GM18507 (cell line): ENCODE data around the gene ARL9.

ENCODE experiments used
- DNase-seq: peaks from one replicate; pipeline ENCODE4 v3.0.0; 2011; ENCODE audit warnings: low read depth; ENCODE audit not compliant: insufficient read length; ENCODE audit errors: extremely low spot score
- FAIRE-seq: peaks from 2 replicates; lab custom pipeline; 2011; peaks lifted over from hg19 to GRCh38; lab: Jason Lieb, UNC

ARL9 gene, protein sequence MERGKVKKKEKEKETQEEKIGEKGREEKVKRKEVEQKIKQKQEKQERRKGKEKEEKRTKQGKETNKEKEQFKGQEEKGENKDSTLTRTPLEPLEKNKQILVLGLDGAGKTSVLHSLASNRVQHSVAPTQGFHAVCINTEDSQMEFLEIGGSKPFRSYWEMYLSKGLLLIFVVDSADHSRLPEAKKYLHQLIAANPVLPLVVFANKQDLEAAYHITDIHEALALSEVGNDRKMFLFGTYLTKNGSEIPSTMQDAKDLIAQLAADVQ

DNA sequence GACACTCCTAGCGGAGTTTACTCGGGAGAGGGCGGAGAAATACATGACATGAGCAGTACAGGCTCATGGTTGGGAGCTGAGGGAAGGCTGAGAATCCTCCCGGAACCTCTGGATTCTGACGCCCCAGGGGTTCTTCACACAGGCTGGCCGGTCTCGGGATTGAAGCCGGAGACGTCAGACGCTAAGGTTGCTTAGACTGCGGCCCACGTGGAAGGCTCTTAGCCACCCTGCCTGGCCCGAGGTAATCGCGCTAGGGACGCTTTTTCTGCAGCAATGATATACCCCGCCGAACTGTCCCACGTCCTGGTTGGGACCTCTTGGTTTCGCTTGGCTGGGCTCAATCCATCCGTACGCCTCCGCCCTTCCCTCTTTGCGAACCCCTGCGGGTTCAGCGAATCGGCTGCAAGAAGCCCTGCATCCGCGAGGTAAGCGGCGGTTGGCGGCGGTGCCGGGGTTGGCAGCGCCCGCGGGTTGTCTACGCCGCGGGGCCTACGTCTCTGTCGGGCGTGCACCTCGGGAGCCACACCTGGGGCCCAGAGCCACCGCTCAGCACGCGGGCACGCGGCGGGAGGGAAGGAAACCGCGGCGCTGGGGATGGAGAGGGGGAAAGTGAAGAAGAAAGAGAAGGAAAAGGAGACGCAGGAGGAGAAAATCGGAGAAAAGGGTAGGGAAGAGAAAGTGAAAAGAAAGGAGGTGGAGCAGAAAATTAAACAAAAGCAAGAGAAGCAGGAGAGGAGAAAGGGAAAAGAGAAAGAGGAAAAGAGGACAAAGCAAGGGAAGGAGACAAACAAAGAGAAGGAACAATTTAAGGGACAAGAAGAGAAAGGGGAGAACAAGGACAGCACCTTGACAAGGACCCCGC is at the start of gene ARL9:
Gene ARL9 (plus strand): TSS at position 523 of the 862 bp plus-strand sequence. CDS start 72 bp downstream, at position 595.
- DNase-seq (peak; percentile 9), FAIRE-seq (peak; percentile 48)

DNA sequence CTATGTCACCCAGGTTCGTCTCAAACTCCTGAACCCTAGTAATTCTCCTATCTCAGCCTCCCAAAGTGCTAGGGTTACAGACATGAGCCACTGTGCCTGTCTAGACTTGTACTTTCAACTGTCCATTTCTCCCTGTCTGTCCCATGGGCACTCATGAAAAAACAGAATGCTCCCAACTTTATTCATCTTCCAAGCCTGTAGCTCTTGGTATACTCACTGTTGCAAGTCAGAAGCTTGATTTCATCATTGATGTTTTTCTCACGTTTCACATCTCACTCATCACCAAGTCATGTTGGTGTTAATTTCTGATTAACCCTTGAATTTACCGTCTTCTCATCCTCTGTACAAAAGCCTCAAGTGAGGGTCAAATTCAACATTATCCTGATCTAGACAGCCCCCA is 45.5 kb upstream of the ARL9 start:
- no peak for FAIRE-seq
- no peak for DNase-seq

DNA sequence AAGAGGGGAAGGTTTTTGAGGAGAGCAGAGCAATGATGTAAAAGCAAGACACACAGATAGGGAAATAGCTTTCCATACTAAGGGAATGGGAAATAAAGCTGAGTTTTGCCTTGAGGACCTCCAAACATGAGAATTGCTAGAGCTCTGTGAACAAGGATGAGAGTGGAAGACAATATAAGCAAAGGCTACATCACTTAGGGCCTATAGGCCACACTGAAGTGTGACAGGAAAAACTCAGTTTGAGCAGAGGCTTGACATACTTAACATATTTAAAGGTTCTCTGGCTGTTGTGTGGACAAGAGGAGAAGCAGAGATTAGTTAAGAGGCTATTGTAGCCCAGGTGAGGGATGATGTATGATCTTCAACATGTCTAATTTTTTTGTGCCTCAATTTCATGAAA is 43.4 kb upstream of the ARL9 start:
- no peak for DNase-seq
- FAIRE-seq, result no peak

DNA sequence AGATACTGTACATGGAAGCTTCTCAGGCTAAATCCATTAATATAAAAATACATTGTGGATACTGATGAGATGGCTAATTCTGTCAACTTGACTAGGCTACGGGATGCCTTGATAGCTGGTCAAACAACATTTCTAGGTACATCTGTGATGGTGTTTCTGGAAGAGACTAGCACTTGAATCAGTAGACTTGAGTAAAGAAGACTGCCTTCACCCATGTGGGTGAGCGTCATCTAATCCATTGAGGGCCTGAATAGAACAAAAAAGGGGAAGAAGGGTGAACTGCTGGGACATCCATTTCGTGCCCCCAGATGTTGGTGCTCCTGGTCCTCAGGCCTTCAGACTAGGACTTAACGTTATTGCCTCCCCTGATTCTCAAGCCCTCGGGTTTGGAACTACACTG is 41.9 kb upstream of the ARL9 start:
- DNase-seq, result no peak
- no peak for FAIRE-seq

DNA sequence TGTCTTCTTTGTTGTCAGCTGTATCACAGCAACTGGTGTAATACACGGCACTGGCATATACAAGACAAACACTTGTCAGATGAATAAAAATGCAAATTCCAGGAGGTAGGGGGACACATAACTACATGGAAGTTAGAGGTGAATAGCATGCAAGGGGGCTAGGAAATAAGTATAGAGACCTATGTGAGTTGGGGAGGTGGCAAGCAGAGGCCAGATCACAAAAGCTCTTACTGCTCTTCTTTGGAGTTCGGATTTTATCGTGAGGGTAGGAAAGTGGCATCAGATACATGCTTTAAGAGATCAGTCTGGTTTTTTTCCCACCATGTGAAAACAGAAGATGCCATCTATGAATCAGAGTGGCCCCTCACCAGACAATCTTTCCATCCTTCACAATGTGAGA is 41.0 kb upstream of the ARL9 start:
- FAIRE-seq (no peak), DNase-seq (no peak)

DNA sequence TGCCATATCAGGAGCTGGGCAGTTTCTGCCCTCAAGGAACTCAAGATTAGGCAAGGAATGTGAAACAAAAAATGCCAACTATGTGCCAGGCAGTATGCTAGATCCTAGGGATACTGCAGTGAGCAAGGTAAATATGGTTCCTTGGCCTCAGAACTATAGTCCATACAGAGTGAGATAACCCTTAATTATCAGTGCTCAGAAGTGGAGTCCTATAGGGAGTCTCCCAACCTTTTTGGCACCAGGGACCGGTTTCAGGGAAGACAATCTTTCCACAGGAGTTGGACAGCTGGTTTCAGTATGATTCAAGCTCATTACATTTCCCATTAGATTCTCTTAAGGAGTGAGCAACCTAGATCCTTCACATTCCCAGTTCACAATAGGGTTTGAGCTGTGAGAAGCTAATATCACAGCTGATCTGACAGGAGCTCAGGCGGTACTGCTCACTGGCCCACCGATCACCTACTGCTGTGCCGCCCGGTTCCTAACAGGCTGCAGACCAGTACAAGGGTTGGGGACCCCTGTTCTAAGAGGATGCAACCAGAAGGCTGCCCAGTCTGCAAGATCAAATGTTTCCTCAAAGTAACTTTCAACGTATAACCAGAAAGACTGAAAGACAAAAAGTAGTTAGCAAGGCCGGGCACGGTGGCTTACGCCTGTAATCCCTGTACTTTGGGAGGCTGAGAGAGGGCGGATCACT is 39.8 kb upstream of the ARL9 start:
- DNase-seq, result no peak
- no peak for FAIRE-seq

DNA sequence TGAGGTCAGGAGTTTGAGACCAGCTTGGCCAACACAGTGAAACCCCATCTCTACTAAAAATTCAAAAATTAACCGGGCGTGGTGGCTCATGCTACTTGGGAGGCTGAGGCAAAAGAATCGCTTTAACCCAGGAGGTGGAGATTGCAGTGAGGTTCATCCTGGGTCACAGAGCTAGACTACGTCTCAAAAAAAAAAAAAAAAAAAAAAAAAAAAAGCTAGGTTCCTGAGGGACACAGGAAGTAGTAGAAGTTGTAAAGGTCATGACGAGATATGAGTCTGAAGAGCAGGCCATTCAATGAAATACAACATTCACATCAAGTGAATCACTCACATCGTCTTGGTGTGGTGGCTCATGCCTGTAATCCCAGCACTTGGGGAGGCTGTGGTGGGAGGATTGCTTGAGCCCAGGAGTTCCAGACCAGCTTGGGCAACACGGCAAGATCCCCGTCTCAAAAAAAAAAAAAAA is 39.3 kb upstream of the ARL9 start:
- DNase-seq (peak; percentile 9), FAIRE-seq (peak; percentile 53)

DNA sequence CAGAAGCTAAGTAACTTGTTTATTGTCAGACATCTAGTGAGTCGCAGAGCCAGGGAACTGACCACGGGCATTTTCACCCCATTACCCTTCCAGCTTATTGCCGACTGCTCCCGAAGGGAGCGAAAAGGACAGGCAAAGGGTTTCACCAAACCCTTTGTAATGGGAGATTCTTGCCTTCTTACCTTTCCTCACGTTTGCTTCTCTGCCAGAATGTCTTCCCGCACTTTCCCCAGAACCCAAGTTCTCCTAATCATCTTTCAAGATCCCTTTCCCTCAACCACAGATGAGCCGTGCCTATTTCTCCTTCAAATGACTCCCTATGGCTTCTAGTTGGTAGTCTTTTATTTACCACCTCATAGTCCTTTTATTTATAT is 38.7 kb upstream of the ARL9 start:
- FAIRE-seq, result no peak
- no peak for DNase-seq

DNA sequence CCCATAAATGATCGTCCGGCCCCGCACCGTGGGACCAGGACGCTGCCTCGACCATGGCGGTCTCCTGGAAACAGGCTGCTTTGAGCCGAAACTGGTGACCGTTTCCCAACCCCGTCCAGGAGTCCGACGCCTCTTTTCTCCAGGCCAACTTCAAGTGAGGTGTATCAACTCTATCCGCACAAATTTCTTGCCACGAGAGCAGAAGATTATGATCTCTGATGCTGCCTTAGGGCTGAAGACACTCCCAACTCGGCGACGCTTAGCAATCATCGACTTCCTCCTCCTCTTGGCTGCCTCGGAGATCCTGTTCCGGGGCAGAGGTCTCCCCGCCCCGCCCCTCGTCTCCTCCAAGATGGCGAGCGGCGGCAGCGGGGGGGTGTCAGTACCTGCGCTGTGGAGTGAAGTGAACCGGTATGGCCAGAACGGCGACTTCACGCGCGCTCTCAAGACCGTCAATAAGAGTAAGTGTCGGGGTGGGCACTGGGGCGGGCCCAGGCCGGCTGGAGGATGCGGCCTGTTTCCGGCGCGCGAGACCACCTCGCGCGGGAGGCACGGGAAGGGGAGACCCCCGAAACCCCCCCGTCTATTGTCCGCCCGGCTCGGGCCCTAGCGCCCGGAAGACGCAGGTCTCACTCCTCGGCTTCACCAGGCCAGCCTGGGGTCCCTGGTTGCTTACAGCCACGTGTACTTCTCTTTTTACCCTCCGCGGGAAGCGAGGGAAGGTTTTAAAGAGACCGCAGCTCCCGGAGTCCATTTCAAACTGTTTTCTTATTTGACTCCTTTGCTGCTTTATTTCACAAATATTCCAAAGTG is 38.1 kb upstream of the ARL9 start, which contains the start of gene SRP72:
Gene SRP72 (plus strand): TSS at position 334 of the 813 bp plus-strand sequence. CDS start 19 bp downstream, at position 353.
- peak; percentile 96 for FAIRE-seq
- peak; percentile 75 for DNase-seq

DNA sequence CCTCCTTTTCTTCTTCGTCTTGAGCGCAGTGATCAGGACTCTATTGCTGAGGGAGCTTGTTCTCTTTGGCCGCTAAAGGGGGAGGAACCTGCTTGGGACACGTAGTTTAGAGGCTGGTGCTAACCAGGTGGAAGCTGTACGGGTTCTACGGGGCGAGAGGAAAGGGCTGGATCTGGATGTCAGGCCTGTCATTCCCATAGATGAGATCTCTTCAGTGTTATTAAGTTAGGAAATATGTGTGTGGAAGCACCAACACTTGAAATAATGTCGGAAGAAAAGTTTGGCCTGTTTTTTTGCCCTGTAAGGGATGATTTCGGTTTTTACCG is 37.5 kb upstream of the ARL9 start:
- FAIRE-seq, result peak; percentile 21
- DNase-seq, result no peak

DNA sequence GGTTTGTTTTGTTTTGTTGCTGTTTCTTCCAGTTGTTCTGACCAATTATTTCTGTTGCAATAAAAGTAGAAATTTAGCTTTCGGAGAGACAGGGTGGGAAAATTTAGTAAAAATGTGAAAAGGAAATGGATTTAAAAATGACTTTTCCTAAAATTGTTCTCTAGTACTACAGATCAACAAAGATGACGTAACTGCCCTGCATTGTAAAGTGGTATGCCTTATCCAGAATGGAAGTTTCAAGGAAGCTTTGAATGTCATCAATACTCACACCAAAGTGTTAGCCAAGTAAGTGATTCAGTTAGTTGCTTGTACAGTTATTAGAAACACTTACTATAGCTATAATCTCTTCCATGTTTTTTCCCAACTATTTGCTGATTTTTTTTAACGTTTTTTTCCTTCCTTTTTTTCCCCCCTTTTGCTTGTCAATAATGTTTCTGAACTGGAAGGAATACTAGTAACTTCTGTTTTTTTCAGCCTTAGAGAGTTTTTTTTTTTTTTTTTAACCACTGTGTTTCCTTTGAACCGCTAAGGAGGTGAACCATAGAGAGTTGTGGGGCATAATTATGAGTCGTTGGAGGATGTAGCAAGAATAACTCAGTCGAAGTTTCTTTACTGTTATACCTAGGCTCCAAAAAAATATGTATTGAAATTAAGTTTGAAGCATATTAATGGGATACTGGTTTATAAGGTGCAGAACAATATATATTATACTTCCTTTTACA is 35.9 kb upstream of the ARL9 start:
- DNase-seq (no peak), FAIRE-seq (no peak)

DNA sequence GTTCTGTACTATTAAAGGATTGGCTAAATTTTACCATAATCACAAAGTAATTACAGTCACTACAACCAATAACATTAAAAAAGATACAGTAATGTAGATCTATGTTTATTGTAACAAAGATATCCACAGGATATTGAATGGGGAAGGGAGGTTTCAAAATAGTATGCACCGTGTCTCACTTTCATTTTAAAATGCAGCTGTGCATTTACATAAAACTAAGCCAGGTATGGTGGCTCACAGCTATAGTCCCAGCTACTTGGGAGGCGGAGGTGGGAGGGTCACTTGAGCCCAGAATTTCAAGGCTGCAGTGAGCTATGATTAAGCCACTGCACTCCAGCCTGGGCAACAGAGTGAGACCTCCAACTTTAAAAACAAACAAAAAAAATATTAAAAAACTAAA is 29.7 kb upstream of the ARL9 start:
- peak; percentile 62 for FAIRE-seq
- no peak for DNase-seq

DNA sequence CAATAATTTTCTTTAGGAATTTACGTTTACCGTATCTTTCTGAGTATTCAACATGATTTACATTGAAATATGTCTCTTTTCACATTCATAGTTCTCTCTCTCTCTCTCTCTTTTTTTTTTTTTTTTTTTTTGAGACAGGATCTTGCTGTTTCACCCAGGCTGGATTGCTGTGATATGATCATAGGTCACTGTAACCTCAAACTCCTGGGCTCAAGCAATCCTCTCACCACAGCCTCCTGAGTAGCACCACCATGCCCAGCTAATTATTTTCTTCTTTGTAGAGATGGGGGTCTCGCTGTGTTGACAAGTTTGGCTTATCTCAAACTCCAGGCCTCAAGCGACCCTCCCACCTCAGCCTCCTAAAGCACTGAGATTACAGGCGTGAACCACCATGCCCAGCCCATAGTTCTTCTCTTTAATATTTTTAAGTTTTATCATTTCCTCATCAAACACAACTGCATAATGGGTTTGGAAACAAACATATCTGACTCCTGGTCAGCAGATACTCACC is 28.3 kb upstream of the ARL9 start:
- DNase-seq, result no peak

DNA sequence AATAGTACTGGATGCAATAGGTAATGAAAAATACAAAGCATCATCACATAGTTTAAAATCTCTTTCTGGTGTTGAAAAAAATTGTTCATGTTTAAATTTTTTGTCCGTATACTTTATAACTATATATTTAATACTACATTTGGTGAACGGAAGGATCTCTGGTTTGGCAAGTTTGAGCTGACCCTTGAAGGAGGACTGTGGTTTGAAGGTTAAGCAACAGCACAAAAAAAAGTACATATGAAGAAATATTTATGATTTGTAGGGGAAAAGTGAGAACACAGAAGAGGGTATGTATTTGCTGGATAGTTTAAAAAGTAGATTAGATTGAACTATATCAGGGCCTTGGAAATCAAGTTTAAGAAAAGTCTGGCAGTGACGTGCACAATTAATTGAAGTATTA is 24.9 kb upstream of the ARL9 start:
- FAIRE-seq (no peak), DNase-seq (no peak)

More for the DNA sequence above, 28.3 kb upstream of the ARL9 start:
- FAIRE-seq, result no peak

DNA sequence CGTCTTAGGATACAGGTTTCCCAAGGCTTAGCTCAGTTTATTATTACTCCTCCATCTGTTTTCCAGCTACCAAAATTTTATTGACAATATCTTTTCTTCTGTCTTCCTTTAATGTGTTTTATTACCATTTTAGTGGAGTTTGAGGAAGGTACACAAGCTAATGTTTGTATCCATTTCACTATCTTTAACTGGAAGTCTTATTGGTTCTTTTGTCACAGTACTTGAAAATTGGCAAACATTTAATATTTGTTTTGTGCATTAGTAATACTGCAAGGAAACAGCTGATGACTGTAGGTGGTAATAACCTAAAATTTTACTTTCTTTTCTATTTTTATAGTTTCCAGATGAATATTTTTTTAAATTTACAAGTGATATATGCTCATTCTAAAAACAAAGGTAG is 9.3 kb upstream of the ARL9 start:
- FAIRE-seq, result no peak

DNA sequence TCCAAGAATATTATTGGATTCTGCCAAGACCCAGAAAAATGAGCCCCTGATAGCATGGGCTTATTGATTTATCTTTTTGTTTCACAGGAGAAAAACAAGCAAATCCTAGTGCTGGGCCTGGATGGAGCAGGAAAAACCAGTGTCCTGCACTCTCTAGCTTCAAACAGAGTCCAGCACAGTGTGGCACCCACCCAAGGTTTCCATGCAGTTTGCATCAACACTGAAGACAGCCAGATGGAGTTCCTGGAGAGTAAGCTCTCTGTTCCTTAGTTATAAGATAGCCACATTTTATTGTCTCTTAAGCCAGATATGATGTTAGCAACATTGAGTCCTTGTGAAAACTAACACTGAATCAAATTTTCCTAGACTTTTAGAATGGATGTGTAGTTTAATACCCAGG is 5.5 kb downstream of the ARL9 start:
- FAIRE-seq (no peak), DNase-seq (no peak)

More for the DNA sequence above, 9.3 kb upstream of the ARL9 start:
- DNase-seq, result no peak

DNA sequence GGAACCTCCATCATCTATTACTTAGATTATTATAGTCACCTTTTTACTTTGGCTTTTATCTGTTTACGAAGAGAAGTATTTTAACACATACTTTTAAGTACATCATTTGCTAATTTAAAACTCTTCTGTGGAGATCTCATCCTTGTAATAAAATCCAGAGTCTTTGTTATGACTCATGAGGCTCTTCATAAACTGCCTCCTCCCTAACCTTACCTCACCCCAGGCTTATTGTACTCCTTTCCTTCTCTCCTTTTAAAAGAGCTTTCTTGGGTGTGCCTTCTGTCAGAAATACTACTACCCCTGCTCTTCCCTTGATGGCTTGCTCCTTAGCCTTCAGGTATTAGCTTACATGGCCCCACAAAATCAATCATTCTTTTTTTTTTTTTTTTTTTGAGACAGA is 6.6 kb downstream of the ARL9 start:
- DNase-seq (no peak), FAIRE-seq (no peak)

DNA sequence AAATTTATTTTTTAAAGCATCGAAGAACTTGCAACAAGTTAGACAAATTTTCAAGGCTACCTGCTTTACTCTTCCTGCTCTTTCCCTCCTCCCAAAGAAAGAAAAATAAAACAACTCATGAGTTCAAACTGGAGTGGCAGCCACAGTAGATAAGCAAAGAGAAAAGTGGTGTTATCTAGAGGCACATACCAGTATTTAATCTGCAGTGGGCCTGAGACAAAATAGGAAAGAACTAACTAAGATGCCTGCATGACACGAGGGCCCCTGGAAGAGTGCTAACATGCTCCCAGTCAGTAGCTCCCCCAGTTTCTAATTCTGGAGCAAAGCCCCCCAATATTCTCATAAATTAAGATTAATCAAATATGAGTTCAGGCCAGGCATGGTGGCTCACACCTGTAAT is 7.9 kb downstream of the ARL9 start:
- FAIRE-seq, result no peak
- DNase-seq, result no peak
